ENCODE data around the gene SULT1C2.

DNA sequence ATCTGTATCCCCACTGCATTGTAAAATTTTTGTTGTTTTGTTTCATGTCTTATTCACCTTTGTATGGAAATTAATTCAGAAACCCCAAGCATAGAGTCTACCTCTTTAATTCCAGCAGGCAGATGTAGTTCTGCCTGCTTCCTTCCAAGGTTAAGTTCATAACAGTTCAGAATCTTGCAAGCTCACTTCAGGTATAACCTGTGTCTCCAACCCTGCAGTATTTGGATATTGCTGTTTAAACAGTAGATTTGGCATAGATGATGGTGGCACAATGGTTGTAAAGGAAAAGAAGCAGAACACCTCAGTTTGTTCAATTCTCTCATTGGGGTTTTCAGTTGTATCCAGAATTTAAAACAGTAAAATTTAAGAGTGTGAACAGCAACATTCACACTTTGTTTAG is 21.2 kb downstream of the SULT1C2 start:
- TF ChIP-seq POLR2AphosphoS5 (IDR thresholded peaks at IDR 0.05) (no peak), EP300 (IDR thresholded peaks at IDR 0.05) (no peak), POLR2A (IDR thresholded peaks at IDR 0.05) (no peak)
- TF ChIP-seq, protein P1, sequence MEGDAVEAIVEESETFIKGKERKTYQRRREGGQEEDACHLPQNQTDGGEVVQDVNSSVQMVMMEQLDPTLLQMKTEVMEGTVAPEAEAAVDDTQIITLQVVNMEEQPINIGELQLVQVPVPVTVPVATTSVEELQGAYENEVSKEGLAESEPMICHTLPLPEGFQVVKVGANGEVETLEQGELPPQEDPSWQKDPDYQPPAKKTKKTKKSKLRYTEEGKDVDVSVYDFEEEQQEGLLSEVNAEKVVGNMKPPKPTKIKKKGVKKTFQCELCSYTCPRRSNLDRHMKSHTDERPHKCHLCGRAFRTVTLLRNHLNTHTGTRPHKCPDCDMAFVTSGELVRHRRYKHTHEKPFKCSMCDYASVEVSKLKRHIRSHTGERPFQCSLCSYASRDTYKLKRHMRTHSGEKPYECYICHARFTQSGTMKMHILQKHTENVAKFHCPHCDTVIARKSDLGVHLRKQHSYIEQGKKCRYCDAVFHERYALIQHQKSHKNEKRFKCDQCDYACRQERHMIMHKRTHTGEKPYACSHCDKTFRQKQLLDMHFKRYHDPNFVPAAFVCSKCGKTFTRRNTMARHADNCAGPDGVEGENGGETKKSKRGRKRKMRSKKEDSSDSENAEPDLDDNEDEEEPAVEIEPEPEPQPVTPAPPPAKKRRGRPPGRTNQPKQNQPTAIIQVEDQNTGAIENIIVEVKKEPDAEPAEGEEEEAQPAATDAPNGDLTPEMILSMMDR (IDR thresholded peaks at IDR 0.05) = no peak
